Smooth muscle cell (in vitro differentiated cells): Measurements from ENCODE around the gene STRADA. TPM values are rescaled to one million over a fixed set of nuclear protein-coding genes. Genes with fewer than 3 reads are reported as not detected.

Experiments used
- DNase-seq: peaks from one replicate; lab custom pipeline; 2025; ENCODE audit not compliant: unreplicated experiment; lab: John Stamatoyannopoulos, UW
- H2AFZ ChIP-seq: fragments of 200-600 bp; sonication (generic); 2 replicates; pipeline ENCODE4 v1.6.0; 2016; ENCODE audit warnings: antibody characterized with exemption, low read depth, mild to moderate bottlenecking
- H3F3A ChIP-seq: fragments of 200-600 bp; sonication (generic); 2 replicates; pipeline ENCODE4 v1.6.0; 2017; ENCODE audit warnings: antibody characterized with exemption, low read depth
- H3K27ac ChIP-seq: fragments of 200-600 bp; sonication (generic); 2 replicates; pipeline ENCODE4 v1.5.1; 2016; ENCODE audit warnings: low read depth, mild to moderate bottlenecking
- H3K27me3 ChIP-seq: fragments of 200-600 bp; sonication (generic); 2 replicates; pipeline ENCODE4 v1.6.1; 2016; ENCODE audit warnings: low read depth, mild to moderate bottlenecking
- H3K36me3 ChIP-seq: fragments of 200-600 bp; sonication (generic); 2 replicates; pipeline ENCODE4 v1.5.1; 2016; ENCODE audit warnings: low read depth
- H3K4me1 ChIP-seq: fragments of 200-600 bp; sonication (generic); 2 replicates; pipeline ENCODE4 v1.5.1; 2016; ENCODE audit warnings: low read depth
- H3K4me2 ChIP-seq: fragments of 200-600 bp; sonication (generic); 2 replicates; pipeline ENCODE4 v1.6.0; 2016; ENCODE audit warnings: mild to moderate bottlenecking
- H3K4me3 ChIP-seq: fragments of 200-600 bp; sonication (generic); 2 replicates; pipeline ENCODE4 v1.5.1; 2016; ENCODE audit warnings: mild to moderate bottlenecking
- H3K79me2 ChIP-seq: fragments of 200-600 bp; sonication (generic); 2 replicates; pipeline ENCODE4 v1.6.0; 2016; ENCODE audit warnings: low read depth, mild to moderate bottlenecking
- H3K9ac ChIP-seq: fragments of 200-600 bp; sonication (generic); 2 replicates; pipeline ENCODE4 v1.6.0; 2016; ENCODE audit warnings: low read depth
- H3K9me3 ChIP-seq: fragments of 200-600 bp; sonication (generic); replicated peaks from 2 replicates; pipeline ENCODE4 v1.5.1; 2016; ENCODE audit warnings: low read depth
- H4K20me1 ChIP-seq: fragments of 200-600 bp; sonication (generic); 2 replicates; pipeline ENCODE4 v1.6.0; 2016; ENCODE audit warnings: low read depth
- whole genome bisulfite sequencing: methylation state at CpG from one replicate; pipeline ENCODE4 v1.1.7; 2016; ENCODE audit warnings: low lambda C conversion rate; 5-methylcytosine and 5-hydroxymethylcytosine counted together
- polyA plus RNA-seq: library from polyadenylated mRNA; unstranded; fragments of >200 nt; fragmentation: Nextera tagmentation; extraction: Ambion mirVana; gene quantifications from 2 replicates; pipeline ENCODE4 v1.2.1, GENCODE V29; 2016
- total RNA-seq: library from RNA; depleted of rRNA; stranded (reverse); fragments of >200 nt; gene quantifications from 2 replicates; pipeline ENCODE4 v1.2.3, GENCODE V29; 2014
- TF ChIP-seq, protein P1 (sequence below): fragments of 200-600 bp; sonication (generic); IDR thresholded peaks from 2 replicates; pipeline ENCODE4 v1.5.1; 2017; ENCODE audit warnings: borderline replicate concordance, mild to moderate bottlenecking, antibody characterized with exemption; ENCODE audit not compliant: insufficient read depth, poor library complexity, severe bottlenecking

Gene STRADA
- total and polyA plus RNA-seq, 2 experiments from 2014 or later = 13.6 to 26.8 TPM

GRCh38 chr17:63657786-63658185, 83.8 kb downstream of the STRADA start:
- no peaks in the 10 kb centered on the region for H3K4me1 ChIP-seq
- TF ChIP-seq, protein P1, sequence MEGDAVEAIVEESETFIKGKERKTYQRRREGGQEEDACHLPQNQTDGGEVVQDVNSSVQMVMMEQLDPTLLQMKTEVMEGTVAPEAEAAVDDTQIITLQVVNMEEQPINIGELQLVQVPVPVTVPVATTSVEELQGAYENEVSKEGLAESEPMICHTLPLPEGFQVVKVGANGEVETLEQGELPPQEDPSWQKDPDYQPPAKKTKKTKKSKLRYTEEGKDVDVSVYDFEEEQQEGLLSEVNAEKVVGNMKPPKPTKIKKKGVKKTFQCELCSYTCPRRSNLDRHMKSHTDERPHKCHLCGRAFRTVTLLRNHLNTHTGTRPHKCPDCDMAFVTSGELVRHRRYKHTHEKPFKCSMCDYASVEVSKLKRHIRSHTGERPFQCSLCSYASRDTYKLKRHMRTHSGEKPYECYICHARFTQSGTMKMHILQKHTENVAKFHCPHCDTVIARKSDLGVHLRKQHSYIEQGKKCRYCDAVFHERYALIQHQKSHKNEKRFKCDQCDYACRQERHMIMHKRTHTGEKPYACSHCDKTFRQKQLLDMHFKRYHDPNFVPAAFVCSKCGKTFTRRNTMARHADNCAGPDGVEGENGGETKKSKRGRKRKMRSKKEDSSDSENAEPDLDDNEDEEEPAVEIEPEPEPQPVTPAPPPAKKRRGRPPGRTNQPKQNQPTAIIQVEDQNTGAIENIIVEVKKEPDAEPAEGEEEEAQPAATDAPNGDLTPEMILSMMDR = no peak
- no peak overlapping the region for H3K4me3 ChIP-seq
- no peak for DNase-seq
- no peaks in the 10 kb centered on the region for H3K36me3 ChIP-seq
- H2AFZ ChIP-seq = no peak overlapping the region
- H3K27ac ChIP-seq = no peak overlapping the region
- no peak overlapping the region for H3K4me2 ChIP-seq
- 90% methylated on average over 3 of the region's 3 CpGs for WGBS
- no peaks in the 10 kb centered on the region for H3K79me2 ChIP-seq
- no peaks in the 10 kb centered on the region for H3K27me3 ChIP-seq
- no peak overlapping the region for H3K9ac ChIP-seq
- H4K20me1 ChIP-seq = no peaks in the 10 kb centered on the region
- no peaks in the 10 kb centered on the region for H3F3A ChIP-seq
- no peaks in the 10 kb centered on the region for H3K9me3 ChIP-seq

DNA sequence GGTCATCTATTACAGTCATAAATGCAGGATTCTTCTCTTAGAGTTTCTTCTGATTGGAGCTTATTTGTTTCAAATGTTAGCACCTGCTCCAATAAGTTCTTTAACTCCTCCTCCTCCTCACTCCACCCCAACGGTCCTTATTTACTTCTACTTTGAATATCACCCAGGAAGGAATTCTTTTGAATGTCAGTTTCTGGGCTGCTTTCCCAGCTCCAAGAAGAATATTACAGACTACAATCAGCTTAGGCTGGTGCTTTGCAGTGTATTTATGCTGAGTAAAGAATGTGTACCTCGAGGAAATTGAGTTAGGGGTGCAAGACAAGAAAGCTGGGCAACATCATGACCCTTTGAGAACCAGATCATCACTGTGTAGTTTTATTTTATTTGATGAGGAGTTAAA, 88.5 kb downstream of the STRADA start:
- Histone ChIP-seq H3K27me3 (no peaks in the 10 kb centered on the region), H3K4me3 (no peak overlapping the region), H4K20me1 (peaks cover 9% of the 10 kb centered on the region), H3K4me2 (no peak overlapping the region), H2AFZ (no peak overlapping the region), H3K36me3 (no peaks in the 10 kb centered on the region), H3K9ac (no peak overlapping the region), H3K4me1 (no peaks in the 10 kb centered on the region), H3K27ac (no peak overlapping the region), H3K9me3 (no peaks in the 10 kb centered on the region), H3F3A (no peaks in the 10 kb centered on the region), H3K79me2 (no peaks in the 10 kb centered on the region)
- TF ChIP-seq, protein P1 = no peak
- no peak for DNase-seq
- 84% methylated on average over 2 of the region's 2 CpGs for WGBS

Other genes with a start within 250 kb of the STRADA start
- not detected in 2 replicates for gene KCNH6, start 218.4 kb downstream of the STRADA start, total RNA-seq
- gene KCNH6, start 218.4 kb downstream of the STRADA start, polyA plus RNA-seq = 0.48 TPM in 1 of 2 replicates, not detected in the other
- 29.8 and 36.8 TPM in 2 replicates for gene DCAF7, start 191.3 kb downstream of the STRADA start, total RNA-seq
- gene DCAF7, start 191.3 kb downstream of the STRADA start, polyA plus RNA-seq = 48.5 and 50.2 TPM in 2 replicates
- gene TACO1, start 140.9 kb downstream of the STRADA start, total RNA-seq = 9.6 and 12.7 TPM in 2 replicates
- gene TACO1, start 140.9 kb downstream of the STRADA start, polyA plus RNA-seq = 25.1 and 32.3 TPM in 2 replicates
- gene MAP3K3, start 119.4 kb downstream of the STRADA start, total RNA-seq = 16.0 and 17.3 TPM in 2 replicates
- 23.6 and 23.8 TPM in 2 replicates for gene MAP3K3, start 119.4 kb downstream of the STRADA start, polyA plus RNA-seq
- gene LIMD2, start 41.7 kb downstream of the STRADA start, total RNA-seq = 40.7 and 47.9 TPM in 2 replicates
- gene LIMD2, start 41.7 kb downstream of the STRADA start, polyA plus RNA-seq = 110 and 124 TPM in 2 replicates
- gene CCDC47, start 31.8 kb upstream of the STRADA start, total RNA-seq = 50.6 and 63.4 TPM in 2 replicates
- 47.7 and 60.6 TPM in 2 replicates for gene CCDC47, start 31.8 kb upstream of the STRADA start, polyA plus RNA-seq
- 80.1 and 80.5 TPM in 2 replicates for gene DDX42, start 32.4 kb upstream of the STRADA start, total RNA-seq
- gene DDX42, start 32.4 kb upstream of the STRADA start, polyA plus RNA-seq = 30.1 and 31.7 TPM in 2 replicates
- 32.3 and 46.2 TPM in 2 replicates for gene PSMC5, start 85.6 kb upstream of the STRADA start, total RNA-seq
- 132 and 153 TPM in 2 replicates for gene PSMC5, start 85.6 kb upstream of the STRADA start, polyA plus RNA-seq
- 32.5 and 46.8 TPM in 2 replicates for gene FTSJ3, start 85.9 kb upstream of the STRADA start, total RNA-seq
- gene FTSJ3, start 85.9 kb upstream of the STRADA start, polyA plus RNA-seq = 21.9 and 24.8 TPM in 2 replicates
- gene SMARCD2, start 100.9 kb upstream of the STRADA start, total RNA-seq = 41.6 and 43.7 TPM in 2 replicates
- gene SMARCD2, start 100.9 kb upstream of the STRADA start, polyA plus RNA-seq = 41.9 and 58.6 TPM in 2 replicates
- gene CSH2, start 131.9 kb upstream of the STRADA start, total RNA-seq = not detected in 2 replicates
- not detected in 2 replicates for gene CSH2, start 131.9 kb upstream of the STRADA start, polyA plus RNA-seq
- gene GH2, start 140.1 kb upstream of the STRADA start, total RNA-seq = not detected in 2 replicates
- gene GH2, start 140.1 kb upstream of the STRADA start, polyA plus RNA-seq = not detected in 2 replicates
- not detected in 2 replicates for gene CSH1, start 154.8 kb upstream of the STRADA start, total RNA-seq
- gene CSH1, start 154.8 kb upstream of the STRADA start, polyA plus RNA-seq = not detected in 2 replicates
- gene CSHL1, start 169.5 kb upstream of the STRADA start, total RNA-seq = not detected in 2 replicates
- gene CSHL1, start 169.5 kb upstream of the STRADA start, polyA plus RNA-seq = not detected in 2 replicates
- not detected in 2 replicates for gene GH1, start 177.0 kb upstream of the STRADA start, total RNA-seq
- gene GH1, start 177.0 kb upstream of the STRADA start, polyA plus RNA-seq = not detected in 2 replicates
- gene CD79B, start 190.5 kb upstream of the STRADA start, total RNA-seq = not detected in 2 replicates
- not detected in 2 replicates for gene CD79B, start 190.5 kb upstream of the STRADA start, polyA plus RNA-seq
- under 0.01 and 0.09 TPM in 2 replicates for gene SCN4A, start 231.1 kb upstream of the STRADA start, total RNA-seq
- 0.14 TPM in 1 of 2 replicates, not detected in the other for gene SCN4A, start 231.1 kb upstream of the STRADA start, polyA plus RNA-seq